RWPE1 (cell line): Measurements from ENCODE around the gene DTWD2.
A peak's percentile ranks its signal among the peaks of the same experiment; 100 is the strongest.

Experiments used
- CTCF ChIA-PET: fragments of 350-600 bp; sonication (Branson Sonifier 250); formaldehyde crosslinking; extraction: SDS; loops from one replicate; lab custom pipeline; 2021; lab: Yijun Ruan, JAX
- POLR2A ChIA-PET: fragments of 400-600 bp; formaldehyde crosslinking; extraction: SDS; loops from one replicate; lab custom pipeline; 2020; ENCODE audit warnings: antibody characterized with exemption; ENCODE audit not compliant: low non-redundant PET; lab: Yijun Ruan, JAX
- DNase-seq: peaks from one replicate; pipeline ENCODE4 v3.0.0; 2012; ENCODE audit warnings: low spot score
- H3K27ac ChIP-seq: fragments of 450-650 bp; 2 replicates; pipeline ENCODE4 v1.5.1; 2017
- CTCF ChIP-seq: fragments of 450-650 bp; conservative IDR thresholded peaks from 2 replicates; pipeline ENCODE4 v1.5.1; 2017; ENCODE audit warnings: low read depth, mild to moderate bottlenecking

DTWD2 gene

GRCh38 chr5:118987988-118988865, at the start of gene DTWD2:
DTWD2 (minus strand) TSS chr5:118988547; CDS start chr5:118988511, 36 bp downstream.
- peak; percentile 99 for TF ChIP-seq CTCF
- CTCF ChIA-PET, result interaction anchor here (0.5 to 3.3 kb wide), 46 partner anchors 9 to 1253 kb away, joined by 3 to 30 read pairs (median 3); partner anchors contain the start of gene TNFAIP8
- H3K27ac ChIP-seq, result peak within 1 kb of the TSS; percentile 92
- peak; percentile 99 for DNase-seq
- POLR2A ChIA-PET, result interaction anchor here (0.6 to 1.2 kb wide), 2 partner anchors 268 to 346 kb away, joined by 3 to 4 read pairs; no protein-coding TSS in a partner anchor

GRCh38 chr5:119037496-119038215, 49.3 kb upstream of the DTWD2 start:
- TF ChIP-seq CTCF, result no peak
- CTCF ChIA-PET, result no interaction called here
- H3K27ac ChIP-seq, result no peak overlapping the region
- DNase-seq, result no peak
- POLR2A ChIA-PET, result no interaction called here

GRCh38 chr5:119036101-119036762, 47.9 kb upstream of the DTWD2 start:
- peak; percentile 93 for DNase-seq
- ChIA-PET POLR2A (no interaction called here), CTCF (no interaction called here)
- no peak overlapping the region for H3K27ac ChIP-seq
- TF ChIP-seq CTCF, result no peak

GRCh38 chr5:119033135-119033534, 44.8 kb upstream of the DTWD2 start:
- CTCF ChIA-PET, result interaction anchor here (0.5 kb wide), 1 partner anchor 13 kb away, joined by 4 read pairs; no protein-coding TSS in a partner anchor
- DNase-seq, result no peak
- no peak overlapping the region for H3K27ac ChIP-seq
- POLR2A ChIA-PET, result no interaction called here
- no peak for TF ChIP-seq CTCF

GRCh38 chr5:119032656-119033055, 44.3 kb upstream of the DTWD2 start:
- no peak for TF ChIP-seq CTCF
- no peak overlapping the region for H3K27ac ChIP-seq
- no peak for DNase-seq
- ChIA-PET CTCF (interaction anchor here (0.5 kb wide), 1 partner anchor 12 kb away, joined by 4 read pairs; no protein-coding TSS in a partner anchor), POLR2A (no interaction called here)

- DNase-seq, result no peak
- no peak for TF ChIP-seq CTCF
- ChIA-PET CTCF (interaction anchor here (0.7 kb wide), 1 partner anchor 62 kb away, joined by 4 read pairs; no protein-coding TSS in a partner anchor), POLR2A (no interaction called here)
- H3K27ac ChIP-seq, result no peak overlapping the region
Measured at GRCh38 chr5:119031905-119032304, 43.6 kb upstream of the DTWD2 start.
